NB4 (cell line): ENCODE data around the gene ZNF512.

Experiments
- DNase-seq: peaks from one replicate; pipeline ENCODE4 v3.0.0; 2010; ENCODE audit warnings: low read depth
- H3K4me3 ChIP-seq: one replicate; pipeline ENCODE4 v1.5.1; 2011; ENCODE audit warnings: mild to moderate bottlenecking, low read depth, low read length, moderate library complexity
- CTCF ChIP-seq: IDR thresholded peaks from one replicate; pipeline ENCODE4 v1.5.1; 2012; ENCODE audit warnings: low read depth, low read length
- MAX ChIP-seq: IDR thresholded peaks from 2 replicates; pipeline ENCODE4 v1.6.1; 2011; ENCODE audit warnings: low read depth, low read length
- MYC ChIP-seq: IDR thresholded peaks from 2 replicates; pipeline ENCODE4 v1.6.1; 2011; ENCODE audit warnings: low read depth, low read length
- POLR2A ChIP-seq: IDR thresholded peaks from 2 replicates; pipeline ENCODE4 v1.6.1; 2011; ENCODE audit warnings: mild to moderate bottlenecking; ENCODE audit not compliant: insufficient read length; ENCODE audit errors: extremely low read depth

ZNF512 gene

DNA sequence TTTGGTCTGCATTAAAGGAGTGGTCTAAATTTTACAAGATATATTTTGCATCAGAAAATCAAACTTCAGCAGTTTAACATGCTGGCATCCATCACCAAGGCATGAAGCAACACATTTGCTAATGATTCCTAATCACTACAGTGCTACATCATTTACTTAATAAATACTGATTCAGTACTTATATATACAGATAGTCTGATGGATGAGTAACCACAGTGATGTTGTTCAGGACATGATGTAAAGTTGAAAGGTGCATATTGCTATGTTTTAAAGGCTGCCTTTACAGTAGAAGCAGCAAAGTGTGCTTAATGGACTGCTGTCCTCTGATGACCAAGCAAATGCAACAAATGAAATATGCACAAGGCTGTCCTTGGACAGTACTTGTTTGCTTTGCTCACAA, 69.5 kb downstream of the ZNF512 start:
- no peak overlapping the region for H3K4me3 ChIP-seq
- DNase-seq: no peak
- TF ChIP-seq POLR2A: no peak
- TF ChIP-seq MYC: no peak
- TF ChIP-seq MAX: no peak
- TF ChIP-seq CTCF: no peak

DNA sequence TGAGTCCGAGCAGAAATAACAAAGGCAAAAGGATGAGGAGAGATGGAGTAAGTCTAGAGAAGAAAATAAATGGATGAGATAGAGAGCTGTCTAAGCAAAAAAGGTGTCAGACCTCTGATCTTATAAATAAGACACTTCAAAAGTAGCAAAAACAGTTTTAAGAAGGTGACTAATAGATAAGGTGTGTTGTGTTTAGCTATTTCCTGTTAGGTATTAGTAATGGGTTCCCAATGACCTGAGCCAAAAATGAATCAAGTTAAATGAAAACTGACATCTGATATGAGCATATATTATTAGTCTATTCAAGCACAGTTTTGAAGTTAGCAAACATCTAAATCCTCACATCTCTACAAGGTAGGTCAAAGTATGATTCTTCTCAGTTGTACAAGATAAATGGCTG, 69.9 kb downstream of the ZNF512 start:
- TF ChIP-seq MYC (no peak), MAX (no peak), POLR2A (no peak), CTCF (no peak)
- DNase-seq: no peak
- H3K4me3 ChIP-seq: no peak overlapping the region

- TF ChIP-seq CTCF (no peak), MAX (no peak), POLR2A (no peak), MYC (no peak)
- no peak for DNase-seq
- no peak overlapping the region for H3K4me3 ChIP-seq
Observed at GRCh38 chr2:27653397-27653796, 70.6 kb downstream of the ZNF512 start.

GRCh38 chr2:27655155-27655951, 72.5 kb downstream of the ZNF512 start:
- DNase-seq: no peak
- TF ChIP-seq POLR2A (no peak), CTCF (no peak), MAX (no peak), MYC (no peak)

DNA sequence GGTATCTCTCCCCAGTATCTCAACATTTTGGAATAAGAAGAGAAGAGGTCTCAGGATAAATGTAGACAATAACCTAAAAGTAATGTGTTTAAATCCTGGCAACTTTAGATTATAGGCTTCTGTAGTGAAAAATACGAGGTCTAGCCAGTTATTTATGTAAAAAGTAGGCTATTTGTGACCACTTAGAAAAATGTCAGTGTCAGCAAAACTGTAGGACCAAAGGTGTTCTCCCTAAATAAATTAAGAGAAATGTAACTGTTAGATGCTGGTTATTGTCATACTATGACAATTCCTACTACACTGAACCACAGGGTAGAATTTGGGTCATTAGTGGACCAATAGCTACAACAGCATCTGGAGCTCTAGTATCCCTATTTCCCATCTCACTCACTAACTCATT, 78.5 kb downstream of the ZNF512 start:
- no peak for TF ChIP-seq MAX
- no peak for TF ChIP-seq MYC
- TF ChIP-seq POLR2A: no peak
- no peak for TF ChIP-seq CTCF
- no peak for DNase-seq
- H3K4me3 ChIP-seq: no peak overlapping the region

More at GRCh38 chr2:27655155-27655951, 72.5 kb downstream of the ZNF512 start:
- H3K4me3 ChIP-seq: no peak overlapping the region
